CD4-positive, alpha-beta T cell treated with Interleukin-10 for 1 hour (primary cell): Measurements from ENCODE around the gene KRT74.
"Not testable (repeated sequence)": the region's sequence is repeated elsewhere in the genome, so short reads cannot be mapped to it uniquely, and the experiment has no call there.

ENCODE experiments used
- DNase-seq: peaks from one replicate; pipeline ENCODE4 v3.0.0-alpha.2; 2020

Gene KRT74

GRCh38 chr12:52602552-52602951, 28.9 kb upstream of the KRT74 start:
- DNase-seq = no peak

- no peak for DNase-seq
These were observed 28.0 kb upstream of the KRT74 start for GRCh38 chr12:52601671-52602070.

GRCh38 chr12:52600941-52601481, 27.4 kb upstream of the KRT74 start, which contains the start of gene KRT72:
Gene KRT72, minus strand, starts transcription at chr12:52601463. Its CDS starts 11 bp downstream, at chr12:52601452.
- DNase-seq = no peak

GRCh38 chr12:52600475-52600874, 26.8 kb upstream of the KRT74 start:
- DNase-seq = no peak

GRCh38 chr12:52600071-52600470, 26.4 kb upstream of the KRT74 start:
- DNase-seq = no peak

GRCh38 chr12:52598966-52599365, 25.3 kb upstream of the KRT74 start:
- DNase-seq = no peak

GRCh38 chr12:52594237-52594636, 20.6 kb upstream of the KRT74 start:
- not testable (repeated sequence) for DNase-seq

GRCh38 chr12:52591521-52591920, 17.9 kb upstream of the KRT74 start:
- no peak for DNase-seq

- DNase-seq = no peak
These were observed 16.4 kb upstream of the KRT74 start for GRCh38 chr12:52590021-52590420.

- no peak for DNase-seq
These were observed 13.9 kb upstream of the KRT74 start for GRCh38 chr12:52587563-52587962.

- peak; percentile 54 for DNase-seq
These were observed 12.3 kb upstream of the KRT74 start for GRCh38 chr12:52585946-52586345.

- DNase-seq = no peak
These were observed 11.4 kb upstream of the KRT74 start for GRCh38 chr12:52585066-52585465.

- no peak for DNase-seq
These were observed 10.6 kb upstream of the KRT74 start for GRCh38 chr12:52584156-52584682.

- DNase-seq = peak; percentile 69
These were observed 9.4 kb upstream of the KRT74 start for GRCh38 chr12:52582971-52583456.

GRCh38 chr12:52582486-52582885, 8.8 kb upstream of the KRT74 start:
- DNase-seq = no peak

- no peak for DNase-seq
These were observed 7.8 kb upstream of the KRT74 start for GRCh38 chr12:52581481-52581880.

- no peak for DNase-seq
These were observed 7.4 kb upstream of the KRT74 start for GRCh38 chr12:52581066-52581465.

- DNase-seq = no peak
These were observed 6.9 kb upstream of the KRT74 start for GRCh38 chr12:52580496-52580895.

- no peak for DNase-seq
These were observed 6.1 kb upstream of the KRT74 start for GRCh38 chr12:52579468-52580465.

GRCh38 chr12:52578469-52578868, 4.8 kb upstream of the KRT74 start:
- DNase-seq = no peak

- DNase-seq = no peak
These were observed 3.7 kb upstream of the KRT74 start for GRCh38 chr12:52577316-52577715.

- no peak for DNase-seq
These were observed 2.3 kb upstream of the KRT74 start for GRCh38 chr12:52575948-52576347.

- no peak for DNase-seq
These were observed 1.6 kb upstream of the KRT74 start for GRCh38 chr12:52575256-52575655.

- no peak for DNase-seq
These were observed 337 bp downstream of the KRT74 start for GRCh38 chr12:52573306-52573705.
